ENCODE results near the gene PUSL1.

Gene PUSL1

GRCh38 chr1:1307923-1308755, at the start of gene PUSL1, which contains the start of gene ACAP3 (continued):
- TF ChIP-seq ZNF629 (tag by site-specific recombination; IDR thresholded peaks at IDR 0.05), result peak; percentile 80
- peak; percentile 92 for TF ChIP-seq EGR2 (tag by site-specific recombination; IDR thresholded peaks at IDR 0.05; ENCODE audit: low read depth)
- no peak; the same call in 1 of the 2 replicates for TF ChIP-seq MYNN (tag by site-specific recombination; IDR thresholded peaks at IDR 0.05; ENCODE audit: borderline replicate concordance)
- no peak for TF ChIP-seq IKZF3 (tag by site-specific recombination; IDR thresholded peaks at IDR 0.05)
- 0 out of 2 replicates have a peak, but pooled peaks have one; percentile 34 for TF ChIP-seq ZNF184 (tag by site-specific recombination; IDR thresholded peaks at IDR 0.05)
- TF ChIP-seq YY1 (tag by site-specific recombination; IDR thresholded peaks at IDR 0.05), result peak; percentile 17
- TF ChIP-seq ZNF133 (tag by site-specific recombination; IDR thresholded peaks at IDR 0.05), result no peak
- 0 out of 2 replicates have a peak, but pooled peaks have one; percentile 12 for TF ChIP-seq ZNF623 (tag by site-specific recombination; IDR thresholded peaks at IDR 0.05)
- no peak for TF ChIP-seq ZNF473 (tag by site-specific recombination; IDR thresholded peaks at IDR 0.05)
- TF ChIP-seq, protein P1, sequence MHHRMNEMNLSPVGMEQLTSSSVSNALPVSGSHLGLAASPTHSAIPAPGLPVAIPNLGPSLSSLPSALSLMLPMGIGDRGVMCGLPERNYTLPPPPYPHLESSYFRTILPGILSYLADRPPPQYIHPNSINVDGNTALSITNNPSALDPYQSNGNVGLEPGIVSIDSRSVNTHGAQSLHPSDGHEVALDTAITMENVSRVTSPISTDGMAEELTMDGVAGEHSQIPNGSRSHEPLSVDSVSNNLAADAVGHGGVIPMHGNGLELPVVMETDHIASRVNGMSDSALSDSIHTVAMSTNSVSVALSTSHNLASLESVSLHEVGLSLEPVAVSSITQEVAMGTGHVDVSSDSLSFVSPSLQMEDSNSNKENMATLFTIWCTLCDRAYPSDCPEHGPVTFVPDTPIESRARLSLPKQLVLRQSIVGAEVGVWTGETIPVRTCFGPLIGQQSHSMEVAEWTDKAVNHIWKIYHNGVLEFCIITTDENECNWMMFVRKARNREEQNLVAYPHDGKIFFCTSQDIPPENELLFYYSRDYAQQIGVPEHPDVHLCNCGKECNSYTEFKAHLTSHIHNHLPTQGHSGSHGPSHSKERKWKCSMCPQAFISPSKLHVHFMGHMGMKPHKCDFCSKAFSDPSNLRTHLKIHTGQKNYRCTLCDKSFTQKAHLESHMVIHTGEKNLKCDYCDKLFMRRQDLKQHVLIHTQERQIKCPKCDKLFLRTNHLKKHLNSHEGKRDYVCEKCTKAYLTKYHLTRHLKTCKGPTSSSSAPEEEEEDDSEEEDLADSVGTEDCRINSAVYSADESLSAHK (tag by site-specific recombination; IDR thresholded peaks at IDR 0.05), result peak; percentile 53; the same call in 1 of the 2 replicates
- peak; percentile 95 for TF ChIP-seq GLIS1 (tag by site-specific recombination; IDR thresholded peaks at IDR 0.05)
- TF ChIP-seq ZBTB26 (tag by site-specific recombination; optimal IDR thresholded peaks at IDR 0.05), result peak; percentile 96
- TF ChIP-seq ZNF529 (tag by site-specific recombination; IDR thresholded peaks at IDR 0.05; ENCODE audit: insufficient replicate concordance), result no peak
- peak; percentile 85 for TF ChIP-seq ZNF2 (tag by site-specific recombination; IDR thresholded peaks at IDR 0.05)
- peak; percentile 98 for TF ChIP-seq GLIS2 (tag by site-specific recombination; IDR thresholded peaks at IDR 0.05)
- TF ChIP-seq, protein P2, sequence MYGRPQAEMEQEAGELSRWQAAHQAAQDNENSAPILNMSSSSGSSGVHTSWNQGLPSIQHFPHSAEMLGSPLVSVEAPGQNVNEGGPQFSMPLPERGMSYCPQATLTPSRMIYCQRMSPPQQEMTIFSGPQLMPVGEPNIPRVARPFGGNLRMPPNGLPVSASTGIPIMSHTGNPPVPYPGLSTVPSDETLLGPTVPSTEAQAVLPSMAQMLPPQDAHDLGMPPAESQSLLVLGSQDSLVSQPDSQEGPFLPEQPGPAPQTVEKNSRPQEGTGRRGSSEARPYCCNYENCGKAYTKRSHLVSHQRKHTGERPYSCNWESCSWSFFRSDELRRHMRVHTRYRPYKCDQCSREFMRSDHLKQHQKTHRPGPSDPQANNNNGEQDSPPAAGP (tag by site-specific recombination; IDR thresholded peaks at IDR 0.05), result peak; percentile 93
- TF ChIP-seq ZNF791 (tag by site-specific recombination; IDR thresholded peaks at IDR 0.05), result no peak
- TF ChIP-seq, protein P3, sequence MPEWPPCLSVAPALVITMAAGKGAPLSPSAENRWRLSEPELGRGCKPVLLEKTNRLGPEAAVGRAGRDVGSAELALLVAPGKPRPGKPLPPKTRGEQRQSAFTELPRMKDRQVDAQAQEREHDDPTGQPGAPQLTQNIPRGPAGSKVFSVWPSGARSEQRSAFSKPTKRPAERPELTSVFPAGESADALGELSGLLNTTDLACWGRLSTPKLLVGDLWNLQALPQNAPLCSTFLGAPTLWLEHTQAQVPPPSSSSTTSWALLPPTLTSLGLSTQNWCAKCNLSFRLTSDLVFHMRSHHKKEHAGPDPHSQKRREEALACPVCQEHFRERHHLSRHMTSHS (tag by site-specific recombination; IDR thresholded peaks at IDR 0.05), result no peak
- TF ChIP-seq ZNF366 (tag by site-specific recombination; conservative IDR thresholded peaks at IDR 0.05), result peak; percentile 95
- TF ChIP-seq ZNF24 (tag by site-specific recombination; IDR thresholded peaks at IDR 0.05), result peak; percentile 100
- TF ChIP-seq ZNF175 (tag by site-specific recombination; IDR thresholded peaks at IDR 0.05), result no peak
- 0 out of 2 replicates have a peak, but pooled peaks have one; percentile 63 for TF ChIP-seq ZNF645 (tag by site-specific recombination; IDR thresholded peaks at IDR 0.05)
- TF ChIP-seq, protein P4, sequence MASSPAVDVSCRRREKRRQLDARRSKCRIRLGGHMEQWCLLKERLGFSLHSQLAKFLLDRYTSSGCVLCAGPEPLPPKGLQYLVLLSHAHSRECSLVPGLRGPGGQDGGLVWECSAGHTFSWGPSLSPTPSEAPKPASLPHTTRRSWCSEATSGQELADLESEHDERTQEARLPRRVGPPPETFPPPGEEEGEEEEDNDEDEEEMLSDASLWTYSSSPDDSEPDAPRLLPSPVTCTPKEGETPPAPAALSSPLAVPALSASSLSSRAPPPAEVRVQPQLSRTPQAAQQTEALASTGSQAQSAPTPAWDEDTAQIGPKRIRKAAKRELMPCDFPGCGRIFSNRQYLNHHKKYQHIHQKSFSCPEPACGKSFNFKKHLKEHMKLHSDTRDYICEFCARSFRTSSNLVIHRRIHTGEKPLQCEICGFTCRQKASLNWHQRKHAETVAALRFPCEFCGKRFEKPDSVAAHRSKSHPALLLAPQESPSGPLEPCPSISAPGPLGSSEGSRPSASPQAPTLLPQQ (tag by site-specific recombination; IDR thresholded peaks at IDR 0.05), result peak; percentile 85
- TF ChIP-seq, protein P5, sequence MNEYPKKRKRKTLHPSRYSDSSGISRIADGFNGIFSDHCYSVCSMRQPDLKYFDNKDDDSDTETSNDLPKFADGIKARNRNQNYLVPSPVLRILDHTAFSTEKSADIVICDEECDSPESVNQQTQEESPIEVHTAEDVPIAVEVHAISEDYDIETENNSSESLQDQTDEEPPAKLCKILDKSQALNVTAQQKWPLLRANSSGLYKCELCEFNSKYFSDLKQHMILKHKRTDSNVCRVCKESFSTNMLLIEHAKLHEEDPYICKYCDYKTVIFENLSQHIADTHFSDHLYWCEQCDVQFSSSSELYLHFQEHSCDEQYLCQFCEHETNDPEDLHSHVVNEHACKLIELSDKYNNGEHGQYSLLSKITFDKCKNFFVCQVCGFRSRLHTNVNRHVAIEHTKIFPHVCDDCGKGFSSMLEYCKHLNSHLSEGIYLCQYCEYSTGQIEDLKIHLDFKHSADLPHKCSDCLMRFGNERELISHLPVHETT (tag by site-specific recombination; IDR thresholded peaks at IDR 0.05), result peak; percentile 80
- TF ChIP-seq REPIN1 (tag by site-specific recombination; IDR thresholded peaks at IDR 0.05; ENCODE audit: low read depth), result peak; percentile 91; the same call in 1 of the 2 replicates
- peak; percentile 54 for TF ChIP-seq ZNF501 (tag by site-specific recombination; IDR thresholded peaks at IDR 0.05)
- no peak for TF ChIP-seq ZNF48 (tag by site-specific recombination; IDR thresholded peaks at IDR 0.05)
- peak; percentile 48; the same call in 1 of the 2 replicates for TF ChIP-seq ZNF449 (tag by site-specific recombination; IDR thresholded peaks at IDR 0.05)

Measured in HEK293 (cell line).